ENCODE results near the gene KLHL17.

GRCh38 chr1:975365-975764, 15.0 kb downstream of the KLHL17 start:
- TF ChIP-seq EZH2 (IDR thresholded peaks at IDR 0.05) (no peak), POLR2AphosphoS5 (IDR thresholded peaks at IDR 0.05; ENCODE audit: borderline replicate concordance, low read depth, low read length) (no peak), FOXP2 (optimal IDR thresholded peaks at IDR 0.05; ENCODE audit: control extremely low read depth, extremely low read length, insufficient read depth) (no peak)
